ENCODE data around the gene EEF1AKMT4. TPM values are rescaled to one million over a fixed set of nuclear protein-coding genes. Genes with fewer than 3 reads are reported as not detected.

Gene EEF1AKMT4
- total RNA-seq, 1 donor from 2014 or later, result 3.1 TPM

DNA sequence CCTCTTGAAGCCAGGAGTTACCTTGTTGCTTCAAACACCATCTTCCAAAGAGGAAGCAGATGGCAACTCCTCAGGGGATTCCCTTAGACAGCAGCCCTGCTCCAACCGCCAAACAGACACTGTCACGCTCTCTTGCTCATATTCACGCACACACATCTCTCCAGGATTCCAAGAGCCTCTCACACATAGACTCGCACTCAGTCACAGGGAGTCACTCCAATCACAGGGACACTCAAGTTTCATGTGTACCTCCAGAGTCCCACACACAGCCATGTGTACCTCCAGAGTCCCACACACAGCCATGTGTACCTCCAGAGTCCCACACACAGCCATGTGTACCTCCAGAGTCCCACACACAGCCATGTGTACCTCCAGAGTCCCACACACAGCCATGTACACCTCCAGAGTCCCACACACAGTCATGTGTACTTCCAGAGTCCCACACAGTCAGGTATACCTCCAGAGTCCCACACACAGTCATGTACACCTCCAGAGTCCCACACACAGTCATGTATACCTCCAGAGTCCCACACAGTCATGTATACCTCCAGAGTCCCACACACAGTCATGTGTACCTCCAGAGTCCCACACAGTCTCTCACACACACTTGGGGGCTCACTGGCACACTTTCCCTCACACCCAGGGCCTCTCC lies 14.0 kb upstream of the EEF1AKMT4 start:
- no peak for DNase-seq (ENCODE audit: extremely low read depth, low read depth, low spot score)

DNA sequence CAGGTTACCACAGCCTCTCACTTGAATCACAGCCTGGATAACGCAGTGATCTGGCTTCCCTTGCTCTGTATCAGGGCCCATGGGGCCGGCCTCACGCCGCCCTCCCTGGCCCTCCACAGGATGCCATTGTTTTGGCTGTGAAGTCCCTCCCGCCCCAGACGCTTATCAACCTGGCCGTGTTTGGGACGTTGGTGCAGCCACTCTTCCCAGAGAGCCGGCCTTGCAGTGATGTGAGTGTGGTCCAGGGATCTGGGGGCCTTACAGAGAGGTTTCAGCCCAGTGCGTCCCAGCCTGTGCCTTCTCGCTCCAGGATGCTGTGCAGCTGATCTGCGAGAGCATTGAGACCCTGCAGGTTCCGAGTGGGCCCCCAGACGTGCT lies 13.4 kb upstream of the EEF1AKMT4 start:
- DNase-seq (ENCODE audit: extremely low read depth, low read depth, low spot score), result no peak

DNA sequence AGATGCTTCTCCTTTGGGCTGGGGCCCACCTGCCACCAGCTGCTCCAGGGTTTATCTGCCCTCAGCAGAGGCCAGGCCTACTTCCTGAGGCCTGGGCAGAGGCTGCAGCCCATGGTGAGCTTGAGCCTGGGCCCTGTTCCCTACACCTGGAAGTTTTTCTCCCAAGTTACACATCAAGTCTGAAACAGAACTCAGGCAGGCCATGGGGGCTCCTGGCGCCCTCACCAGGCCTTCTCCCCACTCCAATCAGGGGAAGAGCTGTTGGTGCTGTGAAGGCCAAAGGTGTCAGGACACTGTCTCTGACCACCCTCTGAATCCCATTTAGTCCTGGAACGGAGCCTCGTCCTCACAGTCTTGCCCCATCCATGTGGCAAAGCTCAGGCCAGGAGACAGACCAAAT lies 12.8 kb upstream of the EEF1AKMT4 start:
- no peak for DNase-seq (ENCODE audit: extremely low read depth, low read depth, low spot score)

DNA sequence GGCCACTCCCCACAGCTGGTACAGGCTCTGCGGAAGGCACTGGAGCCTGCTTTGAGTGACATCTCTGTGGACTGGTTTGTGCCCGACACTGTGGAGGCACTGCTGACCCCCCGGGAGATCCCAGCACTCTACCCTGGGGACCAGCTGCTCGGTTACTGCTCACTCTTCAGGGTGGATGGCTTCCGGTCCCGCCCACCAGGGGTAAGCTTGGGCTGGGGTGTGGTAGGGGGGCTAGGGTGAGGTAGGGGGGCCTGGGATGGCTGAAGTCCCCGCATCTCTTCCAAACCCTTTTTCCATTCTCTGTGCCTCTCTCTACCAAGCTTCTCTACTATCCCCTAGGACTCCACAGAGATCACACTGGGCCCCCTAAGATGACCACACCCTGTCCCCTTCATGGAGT lies 12.3 kb upstream of the EEF1AKMT4 start:
- no peak for DNase-seq (ENCODE audit: extremely low read depth, low read depth, low spot score)

GRCh38 chr3:184237807-184238206 lies 11.7 kb upstream of the EEF1AKMT4 start:
- DNase-seq (ENCODE audit: extremely low read depth, low read depth, low spot score), result no peak

DNA sequence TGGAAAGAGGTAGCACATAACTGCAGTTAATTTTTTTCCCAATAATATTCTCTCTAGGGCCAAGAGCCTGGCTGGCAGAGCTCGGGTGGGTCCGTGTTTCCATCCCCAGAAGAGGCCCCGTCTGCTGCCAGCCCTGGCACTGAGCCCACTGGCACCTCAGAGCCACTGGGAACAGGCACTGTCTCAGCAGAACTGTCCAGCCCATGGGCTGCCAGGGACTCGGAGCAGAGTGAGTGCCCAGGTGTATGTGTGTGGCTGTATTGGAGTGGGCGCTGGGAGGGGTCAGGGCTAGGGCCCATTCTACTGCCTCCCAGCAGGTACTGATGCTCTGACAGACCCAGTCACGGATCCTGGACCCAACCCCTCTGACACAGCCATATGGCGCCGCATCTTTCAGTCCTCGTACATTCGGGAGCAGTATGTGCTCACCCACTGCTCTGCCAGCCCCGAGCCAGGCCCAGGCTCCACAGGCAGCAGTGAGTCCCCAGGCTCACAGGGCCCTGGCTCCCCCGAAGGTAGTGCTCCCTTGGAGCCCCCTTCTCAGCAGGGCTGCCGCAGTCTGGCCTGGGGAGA lies 11.1 kb upstream of the EEF1AKMT4 start:
- DNase-seq (ENCODE audit: extremely low read depth, low read depth, low spot score), result no peak

DNA sequence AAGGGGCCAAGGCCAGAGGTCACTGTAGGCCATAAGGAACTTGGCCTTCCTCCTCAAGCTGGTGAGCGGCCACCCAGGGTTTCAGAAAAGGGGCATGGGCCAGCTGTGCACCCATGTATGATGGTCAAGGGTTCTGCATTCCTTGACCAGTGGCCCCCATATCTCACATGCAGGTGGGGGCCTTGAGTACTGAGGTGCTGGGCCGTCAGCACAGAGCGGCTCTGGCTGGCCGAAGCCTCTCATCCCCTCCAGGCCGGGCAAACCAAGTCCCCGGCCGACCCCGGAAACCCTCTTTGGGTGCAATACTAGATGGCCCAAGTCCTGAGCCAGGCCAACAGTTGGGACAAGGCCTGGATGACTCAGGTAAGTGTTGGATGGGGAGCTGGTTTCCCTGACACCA lies 10.3 kb upstream of the EEF1AKMT4 start:
- no peak for DNase-seq (ENCODE audit: extremely low read depth, low read depth, low spot score)

- DNase-seq (ENCODE audit: extremely low read depth, low read depth, low spot score), result no peak
Measured at GRCh38 chr3:184239708-184240107, 9.8 kb upstream of the EEF1AKMT4 start.

DNA sequence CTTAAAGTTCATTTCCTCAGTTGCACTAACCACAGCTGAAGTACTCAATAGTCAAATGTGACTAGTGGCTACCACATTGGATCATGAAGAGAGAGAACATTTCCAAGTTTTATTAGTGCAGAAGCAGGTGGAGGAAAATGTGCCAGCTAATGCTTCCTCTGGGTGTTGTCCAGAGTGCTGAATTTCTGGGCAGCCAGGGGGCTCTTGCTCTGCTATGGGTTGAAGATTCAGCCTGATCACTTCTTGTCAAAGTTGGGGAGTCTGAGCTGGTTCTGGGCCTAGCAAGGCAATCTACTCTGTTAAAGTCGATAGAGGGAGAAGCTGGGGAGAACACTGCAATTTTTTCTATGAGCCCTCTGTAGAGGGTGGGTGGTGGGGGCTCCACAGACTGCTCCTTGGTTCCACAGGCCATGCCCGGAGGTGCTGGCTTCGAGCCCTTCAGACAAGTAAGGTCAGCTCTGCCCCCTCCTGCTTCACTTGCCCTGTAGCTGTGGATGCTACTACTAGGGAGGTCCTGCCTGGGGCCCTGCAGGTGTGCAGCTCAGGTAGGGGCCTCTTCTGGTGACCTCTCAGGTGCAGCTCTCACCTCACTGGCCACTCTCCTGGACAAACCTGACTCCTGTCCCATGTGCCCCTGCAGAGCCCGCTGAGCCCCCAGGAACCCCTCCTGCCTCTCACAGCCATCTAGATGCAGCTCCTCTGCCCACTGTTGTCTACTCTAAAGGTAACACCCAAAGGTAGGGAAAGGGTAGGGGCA lies 8.9 kb upstream of the EEF1AKMT4 start:
- no peak for DNase-seq (ENCODE audit: extremely low read depth, low read depth, low spot score)

- DNase-seq (ENCODE audit: extremely low read depth, low read depth, low spot score), result no peak
Measured at GRCh38 chr3:184241141-184241446, 8.4 kb upstream of the EEF1AKMT4 start.

GRCh38 chr3:184241447-184242296 lies 7.8 kb upstream of the EEF1AKMT4 start:
- DNase-seq (ENCODE audit: extremely low read depth, low read depth, low spot score), result no peak

DNA sequence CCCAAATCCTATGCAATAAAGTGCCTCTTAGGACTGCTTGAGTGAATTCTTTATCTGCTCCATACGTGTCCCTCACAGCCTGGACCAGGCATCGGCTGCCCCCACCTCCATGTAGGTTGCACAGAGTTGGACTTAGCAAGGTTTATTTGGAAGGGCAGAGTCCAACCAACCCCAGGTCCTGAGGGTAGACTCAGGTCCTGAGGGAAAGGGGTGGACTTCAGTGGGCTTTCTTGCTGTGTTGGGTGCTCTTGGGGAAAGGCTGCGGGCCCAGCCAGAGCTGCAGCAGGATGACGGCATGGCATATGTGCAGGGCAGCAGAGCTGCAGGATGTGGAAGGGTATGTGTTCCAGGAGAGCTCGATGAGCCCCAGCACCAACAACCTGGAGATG lies 7.2 kb upstream of the EEF1AKMT4 start:
- no peak for DNase-seq (ENCODE audit: extremely low read depth, low read depth, low spot score)

DNA sequence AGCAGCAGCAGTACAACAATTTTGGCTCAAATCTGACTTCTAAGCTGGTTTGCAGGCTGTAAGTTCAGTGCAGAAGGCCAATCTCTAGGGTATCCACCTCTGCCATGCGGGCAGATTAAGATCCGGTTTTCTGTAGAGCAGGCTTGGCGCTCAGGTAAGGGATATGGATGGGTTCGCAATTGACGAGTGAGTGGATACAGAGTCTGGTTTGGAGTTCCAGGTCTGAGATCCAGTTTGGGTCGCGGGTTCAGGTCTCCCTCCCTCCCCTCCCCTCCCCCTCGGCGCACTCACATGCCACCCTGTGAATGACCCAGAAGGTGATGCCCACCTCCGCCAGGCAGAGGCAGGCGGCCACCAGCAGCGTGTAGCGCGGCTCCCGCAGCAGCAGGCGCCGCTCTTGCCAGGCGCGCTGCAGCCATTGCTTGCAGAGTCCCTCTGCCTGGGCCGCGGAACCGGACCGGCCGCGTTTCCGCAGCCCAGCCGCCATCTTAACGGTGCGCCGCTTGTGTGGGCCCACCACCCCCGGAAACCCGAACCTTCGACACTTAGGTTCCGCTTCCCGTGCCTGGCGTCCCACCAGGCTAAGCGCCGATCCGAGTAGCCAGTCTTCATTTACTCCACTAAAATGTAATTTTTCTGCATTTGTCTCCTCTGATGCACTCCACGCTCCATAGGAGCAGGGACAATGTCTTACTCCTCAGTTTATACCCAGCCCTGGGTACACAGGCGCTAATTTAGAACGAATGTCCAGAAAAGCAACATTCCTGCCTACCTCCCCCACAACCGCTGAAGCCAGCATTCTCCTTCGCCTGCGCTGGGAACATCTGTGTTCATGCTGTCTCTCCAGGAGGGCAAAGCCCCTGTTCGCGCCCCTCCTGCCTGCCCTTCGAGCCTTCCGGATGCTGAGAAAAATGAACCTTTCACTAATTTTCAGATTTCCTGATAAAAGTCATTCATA lies 739 bp upstream of the EEF1AKMT4 start, which contains the start of gene ALG3:
ALG3 (minus strand) TSS at position 509 of the 958 bp plus-strand sequence; CDS start at position 487, 22 bp downstream.
- DNase-seq (ENCODE audit: extremely low read depth, low read depth, low spot score), result no peak

- peak; percentile 85 for DNase-seq (ENCODE audit: extremely low read depth, low read depth, low spot score)
Measured at GRCh38 chr3:184250167-184250828, 826 bp downstream of the EEF1AKMT4 start.

DNA sequence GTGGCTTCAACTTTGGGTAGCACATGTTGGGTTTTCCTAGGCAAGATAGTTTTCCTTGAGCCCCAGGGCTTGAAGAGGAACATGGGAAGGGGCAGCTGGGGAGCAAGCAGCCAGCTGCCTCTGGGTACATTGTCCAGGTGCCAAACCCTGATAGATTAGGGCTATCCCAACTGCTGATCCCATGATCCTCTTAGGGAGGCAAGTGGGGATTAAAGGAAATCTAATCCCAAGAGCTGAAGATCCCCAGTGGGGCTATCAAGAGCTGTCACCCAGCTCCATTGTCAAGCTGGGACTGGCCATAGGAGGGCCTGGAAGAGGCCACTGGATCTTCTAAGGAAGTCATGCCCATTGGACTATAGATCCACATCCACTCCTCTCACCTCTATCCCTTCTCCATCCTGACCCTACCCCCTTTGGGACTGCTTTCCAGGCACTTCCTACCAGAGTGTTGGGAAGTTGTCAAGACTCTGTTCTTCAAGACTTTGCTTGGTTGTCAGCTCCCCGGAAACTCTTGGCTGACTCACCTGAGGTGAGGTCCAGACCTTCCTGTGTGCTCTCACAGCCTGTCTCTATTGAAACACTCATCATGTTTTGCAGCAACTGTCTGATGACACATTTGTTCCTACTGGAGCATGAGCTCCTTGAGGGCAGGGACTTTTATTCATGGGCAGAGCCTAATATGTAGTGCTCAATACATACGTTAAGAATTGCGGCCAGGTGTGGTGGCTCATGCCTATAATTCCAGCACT lies 6.0 kb downstream of the EEF1AKMT4 start:
- DNase-seq (ENCODE audit: extremely low read depth, low read depth, low spot score), result no peak

GRCh38 chr3:184257083-184257915 lies 7.8 kb downstream of the EEF1AKMT4 start:
- no peak for DNase-seq (ENCODE audit: extremely low read depth, low read depth, low spot score)

- DNase-seq (ENCODE audit: extremely low read depth, low read depth, low spot score), result no peak
Measured at GRCh38 chr3:184258926-184259325, 9.5 kb downstream of the EEF1AKMT4 start.

DNA sequence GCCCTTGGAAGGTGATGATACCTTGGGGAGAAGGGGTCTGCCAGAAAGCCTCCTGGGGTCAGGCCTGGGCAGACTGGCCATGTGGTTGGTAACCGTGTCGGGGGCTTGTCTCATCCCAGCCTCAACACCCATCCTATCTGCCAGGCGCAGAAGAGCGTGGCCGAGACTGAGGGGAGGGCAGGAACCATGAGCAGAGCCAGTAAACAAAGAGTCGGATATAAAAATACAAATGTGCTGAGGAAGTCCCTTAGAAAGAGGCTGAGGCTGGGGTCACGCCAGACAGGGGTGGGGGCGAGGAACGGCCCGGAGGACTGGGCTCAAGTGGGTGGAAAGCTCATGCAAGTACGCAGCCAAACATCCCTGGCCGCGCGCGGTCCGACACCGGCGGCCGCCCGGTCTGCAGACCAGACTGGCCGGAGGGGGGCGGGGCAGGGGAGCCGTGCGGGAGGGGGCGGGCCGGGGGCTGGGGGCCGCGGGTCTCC lies 10.0 kb downstream of the EEF1AKMT4 start:
- DNase-seq (ENCODE audit: extremely low read depth, low read depth, low spot score), result no peak
